Fibroblast of lung (primary cell): Measurements from ENCODE around the gene STARD9.

ENCODE experiments used
- CTCF ChIP-seq, 2 donors: IDR thresholded peaks in 1 of 2; conservative IDR thresholded peaks in 1 of 2; 1 replicate in 1 of 2; 2 replicates in 1 of 2; pipeline ENCODE4 v1.5.1; 2011 to 2012; ENCODE audit warnings: low read length in 2 of 2, control low read depth in 1 of 2, inconsistent platforms in 1 of 2, low read depth in 1 of 2, mild to moderate bottlenecking in 1 of 2
- EZH2 ChIP-seq: IDR thresholded peaks from 2 replicates; pipeline ENCODE4 v1.5.1; 2012; ENCODE audit warnings: low read length, control low read depth, mild to moderate bottlenecking; ENCODE audit errors: missing control alignments

DNA sequence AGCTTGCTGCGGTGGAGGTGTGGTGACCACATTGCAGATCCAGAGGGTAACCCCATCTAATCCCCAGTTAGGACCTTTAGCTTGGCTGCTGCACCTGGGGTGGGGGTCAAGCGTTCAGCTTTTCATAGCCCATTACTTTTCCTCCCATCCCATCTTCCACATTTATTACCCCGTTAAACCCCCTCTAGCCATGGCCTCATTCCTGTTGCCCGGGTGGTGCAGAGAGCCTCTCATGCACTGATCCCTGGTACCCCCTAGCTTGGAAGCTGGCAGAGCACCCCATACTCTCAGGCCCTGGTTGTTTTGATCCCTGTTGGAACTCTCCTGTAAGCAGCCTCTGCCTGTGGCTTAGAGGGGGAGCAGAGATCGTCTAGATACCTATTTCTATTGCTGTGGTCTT, 140.7 kb downstream of the STARD9 start:
- TF ChIP-seq CTCF (conservative IDR thresholded peaks at IDR 0.05 in 1 of 2, IDR thresholded peaks at IDR 0.05 in 1 of 2; ENCODE audit: low read depth in 1 of 2, low read length in 2 of 2) (no peak), EZH2 (no peak)
